Activated naive CD8-positive, alpha-beta T cell treated with anti-CD3 and anti-CD28 coated beads, Interleukin-2, amount 10 ng/mL, durations not matched to agents 7 days and 5 days (primary cell): ENCODE data around the gene RNF39. TPM values are rescaled to one million over a fixed set of nuclear protein-coding genes. Genes with fewer than 3 reads are reported as not detected.
A peak's percentile ranks its signal among the peaks of the same experiment; 100 is the strongest.
"Not testable (repeated sequence)": the region's sequence is repeated elsewhere in the genome, so short reads cannot be mapped to it uniquely, and the experiment has no call there.

Source experiments
- ATAC-seq: fragments of 150-1000 bp; cut with Tn5 transposase; one replicate; pipeline ENCODE4 v1.10.0; 2021; ENCODE audit warnings: low read depth, moderate library complexity
- POLR2A ChIA-PET: fragments of 350-600 bp; sonication (Branson Sonifier 250); formaldehyde crosslinking; loops from one replicate; lab custom pipeline; 2021; ENCODE audit warnings: antibody characterized with exemption; lab: Charles Lee
- DNase-seq: peaks from one replicate; pipeline ENCODE4 v3.0.0; 2021
- H3K27ac Mint-ChIP-seq: one replicate; pipeline ENCODE4 v1.8.0; 2022; ENCODE audit warnings: mild to moderate bottlenecking, mixed read lengths
- H3K27me3 Mint-ChIP-seq: one replicate; pipeline ENCODE4 v1.8.0; 2022; ENCODE audit warnings: mild to moderate bottlenecking, moderate library complexity, mixed read lengths
- H3K36me3 Mint-ChIP-seq: one replicate; pipeline ENCODE4 v1.8.0; 2021; ENCODE audit warnings: mild to moderate bottlenecking, mixed read lengths
- H3K4me1 Mint-ChIP-seq: one replicate; pipeline ENCODE4 v1.8.0; 2021; ENCODE audit warnings: mixed read lengths
- H3K4me3 Mint-ChIP-seq: one replicate; pipeline ENCODE4 v1.8.0; 2022; ENCODE audit warnings: mild to moderate bottlenecking, moderate library complexity, mixed read lengths
- H3K9me3 Mint-ChIP-seq: one replicate; pipeline ENCODE4 v1.8.0; 2021; ENCODE audit warnings: mixed read lengths
- total RNA-seq, 2 experiments: library from RNA; stranded (reverse); gene quantifications; one replicate each; pipeline ENCODE4 v1.2.3, GENCODE V29; 2021

The RNF39 gene
- total RNA-seq, result not detected

GRCh38 chr6:30075094-30075789, at the start of gene RNF39:
RNF39 (minus strand) TSS chr6:30075769; CDS start chr6:30075585, 184 bp downstream.
- POLR2A ChIA-PET, result interaction anchor here (1.7 kb wide), 1 partner anchor 9 kb away, joined by 6 read pairs; the partner anchor contains the start of gene PPP1R11
- Mint-ChIP-seq H3K27me3 (peaks cover 82% of the 10 kb centered on the region), H3K36me3 (peaks cover 14% of the 10 kb centered on the region), H3K4me3 (peak within 1 kb of the TSS; percentile 50), H3K4me1 (peaks cover 34% of the 10 kb centered on the region), H3K27ac (peak within 1 kb of the TSS; percentile 27), H3K9me3 (no peaks in the 10 kb centered on the region)
- ATAC-seq (no peak), DNase-seq (peak; percentile 58)

GRCh38 chr6:30122515-30122914, 46.9 kb upstream of the RNF39 start:
- POLR2A ChIA-PET, result no interaction called here
- peaks cover 50% of the 10 kb centered on the region for H3K27me3 Mint-ChIP-seq
- H3K27ac Mint-ChIP-seq, result no peak overlapping the region
- no peak for DNase-seq
- no peak for ATAC-seq
- H3K4me1 Mint-ChIP-seq, result no peaks in the 10 kb centered on the region
- no peaks in the 10 kb centered on the region for H3K36me3 Mint-ChIP-seq
- no peaks in the 10 kb centered on the region for H3K9me3 Mint-ChIP-seq
- no peak overlapping the region for H3K4me3 Mint-ChIP-seq

- ATAC-seq, result no peak
- POLR2A ChIA-PET, result no interaction called here
- no peak overlapping the region for H3K4me3 Mint-ChIP-seq
- DNase-seq, result no peak
- no peak overlapping the region for H3K27ac Mint-ChIP-seq
- no peaks in the 10 kb centered on the region for H3K9me3 Mint-ChIP-seq
- peaks cover 42% of the 10 kb centered on the region for H3K27me3 Mint-ChIP-seq
- H3K4me1 Mint-ChIP-seq, result no peaks in the 10 kb centered on the region
- H3K36me3 Mint-ChIP-seq, result no peaks in the 10 kb centered on the region
Measured at GRCh38 chr6:30121446-30122366, 46.1 kb upstream of the RNF39 start.

- H3K9me3 Mint-ChIP-seq, POLR2A ChIA-PET, DNase-seq, ATAC-seq, H3K36me3 Mint-ChIP-seq, H3K27ac Mint-ChIP-seq, H3K4me3 Mint-ChIP-seq, H3K4me1 Mint-ChIP-seq: not testable (repeated sequence)
- H3K27me3 Mint-ChIP-seq, result peaks cover 46% of the 10 kb centered on the region
Measured at GRCh38 chr6:30118691-30119090, 43.1 kb upstream of the RNF39 start.

- no peaks in the 10 kb centered on the region for H3K9me3 Mint-ChIP-seq
- no peaks in the 10 kb centered on the region for H3K36me3 Mint-ChIP-seq
- no peak overlapping the region for H3K4me3 Mint-ChIP-seq
- POLR2A ChIA-PET, result no interaction called here
- no peak for DNase-seq
- peaks cover 46% of the 10 kb centered on the region for H3K27me3 Mint-ChIP-seq
- no peak overlapping the region for H3K27ac Mint-ChIP-seq
- no peak for ATAC-seq
- peaks cover 4% of the 10 kb centered on the region for H3K4me1 Mint-ChIP-seq
Measured at GRCh38 chr6:30116724-30117123, 41.2 kb upstream of the RNF39 start.

- Mint-ChIP-seq H3K27ac (no peak overlapping the region), H3K4me1 (peaks cover 6% of the 10 kb centered on the region), H3K36me3 (peaks cover 1% of the 10 kb centered on the region), H3K4me3 (no peak overlapping the region), H3K9me3 (no peaks in the 10 kb centered on the region), H3K27me3 (peaks cover 50% of the 10 kb centered on the region)
- POLR2A ChIA-PET, result no interaction called here
- ATAC-seq (no peak), DNase-seq (no peak)
Measured at GRCh38 chr6:30113841-30114240, 38.3 kb upstream of the RNF39 start.

GRCh38 chr6:30113003-30113759, 37.6 kb upstream of the RNF39 start, which contains the start of gene TRIM31:
TRIM31 (minus strand) TSS chr6:30113090; CDS start chr6:30112805, 285 bp downstream.
- no peak within 1 kb of the TSS for H3K27ac Mint-ChIP-seq
- no peaks in the 10 kb centered on the region for H3K9me3 Mint-ChIP-seq
- H3K4me1 Mint-ChIP-seq, result peaks cover 10% of the 10 kb centered on the region
- no peak for DNase-seq
- H3K27me3 Mint-ChIP-seq, result peaks cover 56% of the 10 kb centered on the region
- H3K4me3 Mint-ChIP-seq, result no peak within 1 kb of the TSS
- peaks cover 1% of the 10 kb centered on the region for H3K36me3 Mint-ChIP-seq
- ATAC-seq, result no peak
- POLR2A ChIA-PET, result no interaction called here

- DNase-seq (no peak), ATAC-seq (no peak)
- peaks cover 1% of the 10 kb centered on the region for H3K36me3 Mint-ChIP-seq
- POLR2A ChIA-PET, result no interaction called here
- no peak overlapping the region for H3K27ac Mint-ChIP-seq
- peaks cover 15% of the 10 kb centered on the region for H3K4me1 Mint-ChIP-seq
- H3K4me3 Mint-ChIP-seq, result no peak overlapping the region
- no peaks in the 10 kb centered on the region for H3K9me3 Mint-ChIP-seq
- peaks cover 59% of the 10 kb centered on the region for H3K27me3 Mint-ChIP-seq
Measured at GRCh38 chr6:30112402-30112994, 36.9 kb upstream of the RNF39 start.

- H3K9me3 Mint-ChIP-seq, result no peaks in the 10 kb centered on the region
- no peak overlapping the region for H3K27ac Mint-ChIP-seq
- DNase-seq (no peak), ATAC-seq (no peak)
- POLR2A ChIA-PET, result no interaction called here
- H3K27me3 Mint-ChIP-seq, result peaks cover 64% of the 10 kb centered on the region
- peaks cover 1% of the 10 kb centered on the region for H3K36me3 Mint-ChIP-seq
- peaks cover 15% of the 10 kb centered on the region for H3K4me1 Mint-ChIP-seq
- no peak overlapping the region for H3K4me3 Mint-ChIP-seq
Measured at GRCh38 chr6:30111266-30111856, 35.8 kb upstream of the RNF39 start.

- Mint-ChIP-seq H3K36me3 (no peaks in the 10 kb centered on the region), H3K27me3 (peaks cover 62% of the 10 kb centered on the region), H3K4me3 (no peak overlapping the region), H3K27ac (no peak overlapping the region), H3K9me3 (no peaks in the 10 kb centered on the region), H3K4me1 (peaks cover 39% of the 10 kb centered on the region)
- DNase-seq, result no peak
- ATAC-seq, result no peak
- POLR2A ChIA-PET, result no interaction called here
Measured at GRCh38 chr6:30104661-30105060, 29.1 kb upstream of the RNF39 start.

GRCh38 chr6:30103872-30104179, 28.3 kb upstream of the RNF39 start:
- Mint-ChIP-seq H3K27ac (no peak overlapping the region), H3K4me3 (peak overlapping the region; percentile 89), H3K36me3 (no peaks in the 10 kb centered on the region), H3K27me3 (peaks cover 66% of the 10 kb centered on the region), H3K9me3 (no peaks in the 10 kb centered on the region), H3K4me1 (peaks cover 37% of the 10 kb centered on the region)
- ATAC-seq, result no peak
- no peak for DNase-seq
- POLR2A ChIA-PET, result interaction anchor here (0.6 to 1.4 kb wide), 4 partner anchors 27 to 1182 kb away, joined by 3 to 5 read pairs (median 4); partner anchors contain the start of gene POLR1H

GRCh38 chr6:30102970-30103871, 27.7 kb upstream of the RNF39 start:
- peak overlapping the region; percentile 89 for H3K4me3 Mint-ChIP-seq
- DNase-seq (peak; percentile 78), ATAC-seq (peak; percentile 84)
- H3K27ac Mint-ChIP-seq, result no peak overlapping the region
- H3K36me3 Mint-ChIP-seq, result no peaks in the 10 kb centered on the region
- peaks cover 36% of the 10 kb centered on the region for H3K4me1 Mint-ChIP-seq
- no peaks in the 10 kb centered on the region for H3K9me3 Mint-ChIP-seq
- POLR2A ChIA-PET, result interaction anchor here (0.6 to 1.4 kb wide), 8 partner anchors 24 to 1181 kb away, joined by 3 to 5 read pairs (median 3); partner anchors contain the start of genes POLR1H and PPP1R11
- peaks cover 67% of the 10 kb centered on the region for H3K27me3 Mint-ChIP-seq
